Stimulated activated CD8-positive, alpha-beta memory T cell treated with anti-CD3 and anti-CD28 coated beads, Interleukin-12 subunit alpha, Interleukin-12 subunit beta, amount 100 ng/mL, for 24 hours (primary cell): ENCODE data around the gene CNN2.

Source experiments
- DNase-seq: peaks from one replicate; pipeline ENCODE4 v3.0.0-alpha.2; 2020; ENCODE audit errors: extremely low read depth

CNN2 gene

GRCh38 chr19:1025960-1026782, at the start of gene CNN2:
Gene CNN2, plus strand, starts transcription at chr19:1026608. Its CDS starts 54 bp downstream, at chr19:1026662.
- no peak for DNase-seq

GRCh38 chr19:977058-977464, 49.3 kb upstream of the CNN2 start:
- DNase-seq: no peak

DNA sequence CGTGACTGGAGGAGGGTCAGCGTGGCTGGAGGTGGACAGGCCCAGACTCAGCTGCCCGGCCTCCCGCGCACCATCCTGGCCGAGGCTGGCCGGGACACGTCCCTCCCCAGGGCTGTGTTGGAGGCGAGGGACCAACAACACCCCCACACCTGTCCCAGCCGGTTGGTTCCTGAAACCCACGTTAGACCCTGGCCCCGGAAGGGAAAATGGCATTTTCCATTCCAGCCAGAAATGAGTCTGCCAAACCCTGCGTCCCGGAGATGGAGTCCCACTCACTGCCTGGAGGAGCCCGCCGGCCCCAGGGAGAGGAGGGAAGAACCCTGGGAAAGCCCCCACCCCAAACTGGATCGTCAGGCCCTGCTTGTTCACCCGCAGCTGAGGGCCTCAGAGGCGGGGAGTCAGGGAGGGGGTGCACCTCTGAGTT, 47.1 kb upstream of the CNN2 start:
- DNase-seq: no peak

- no peak for DNase-seq
These were observed 46.0 kb upstream of the CNN2 start for GRCh38 chr19:980133-980998.

GRCh38 chr19:982567-983170, 43.7 kb upstream of the CNN2 start:
- DNase-seq: peak; percentile 47

- DNase-seq: peak; percentile 77
These were observed 42.0 kb upstream of the CNN2 start, which contains the start of gene WDR18 for GRCh38 chr19:984165-984967. Gene WDR18, plus strand, starts transcription at chr19:984345. Its CDS starts 9 bp downstream, at chr19:984354.

DNA sequence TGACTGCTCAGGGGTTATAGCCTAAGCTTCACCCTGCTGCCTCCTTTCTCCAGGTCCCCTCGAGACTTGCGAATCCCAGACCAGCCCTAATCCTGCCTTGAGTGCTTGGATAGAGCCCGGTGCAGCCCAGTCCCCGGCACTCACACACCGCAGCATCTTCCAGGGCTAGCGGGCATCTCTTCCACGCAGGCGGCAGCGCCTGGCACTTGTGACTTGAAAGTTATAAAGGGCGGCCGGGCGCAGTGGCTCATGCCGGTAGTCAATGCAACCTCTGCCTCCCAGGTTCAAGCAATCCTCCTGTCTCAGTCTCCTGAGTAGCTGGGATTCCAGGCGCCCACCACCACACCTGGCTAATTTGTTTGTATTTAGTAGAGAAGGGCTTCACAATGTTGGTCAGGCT, 40.3 kb upstream of the CNN2 start:
- DNase-seq: no peak

GRCh38 chr19:988081-988480, 38.3 kb upstream of the CNN2 start:
- DNase-seq: no peak

DNA sequence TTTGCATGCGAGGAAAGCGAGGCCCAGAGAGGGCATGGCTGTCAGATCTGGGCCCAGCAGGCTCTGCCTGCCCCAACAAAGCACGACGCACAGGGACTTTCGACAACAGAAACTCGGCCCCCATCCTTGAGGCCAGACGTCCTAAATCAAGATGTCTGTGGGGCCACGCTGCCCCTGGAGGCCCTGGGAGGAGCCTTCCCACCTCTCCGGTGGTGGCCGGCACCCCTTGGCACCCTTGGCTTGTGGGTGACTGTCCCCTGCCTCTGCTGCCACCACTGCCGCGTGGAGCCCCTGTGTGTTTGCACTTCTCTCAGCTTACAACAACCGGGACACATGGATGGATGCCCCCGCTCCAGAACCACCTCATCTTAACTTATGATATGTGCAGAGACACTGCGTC, 37.9 kb upstream of the CNN2 start:
- no peak for DNase-seq

- no peak for DNase-seq
These were observed 36.9 kb upstream of the CNN2 start for GRCh38 chr19:989381-990081.

DNA sequence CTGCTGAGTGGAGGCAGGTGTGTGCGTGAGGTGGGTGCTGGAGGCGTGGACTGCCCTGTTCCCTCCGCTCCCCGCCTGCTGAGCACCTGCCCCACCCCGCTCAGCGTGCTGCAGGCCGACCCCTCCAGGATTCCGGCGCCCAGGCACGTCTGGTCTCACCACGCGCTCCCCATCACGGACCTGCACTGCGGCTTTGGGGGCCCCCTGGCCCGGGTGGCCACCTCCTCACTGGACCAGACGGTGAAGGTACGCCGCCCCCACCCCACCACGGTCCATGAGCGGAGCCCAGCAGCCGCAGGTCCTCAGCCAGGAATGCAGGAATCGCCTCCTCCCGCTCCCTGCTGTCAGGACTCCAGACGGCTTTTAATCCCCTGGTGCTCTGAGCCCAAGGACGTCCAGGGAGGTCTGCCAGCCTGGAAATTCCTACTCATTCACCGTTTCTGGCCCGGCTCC, 36.3 kb upstream of the CNN2 start:
- DNase-seq: no peak

DNA sequence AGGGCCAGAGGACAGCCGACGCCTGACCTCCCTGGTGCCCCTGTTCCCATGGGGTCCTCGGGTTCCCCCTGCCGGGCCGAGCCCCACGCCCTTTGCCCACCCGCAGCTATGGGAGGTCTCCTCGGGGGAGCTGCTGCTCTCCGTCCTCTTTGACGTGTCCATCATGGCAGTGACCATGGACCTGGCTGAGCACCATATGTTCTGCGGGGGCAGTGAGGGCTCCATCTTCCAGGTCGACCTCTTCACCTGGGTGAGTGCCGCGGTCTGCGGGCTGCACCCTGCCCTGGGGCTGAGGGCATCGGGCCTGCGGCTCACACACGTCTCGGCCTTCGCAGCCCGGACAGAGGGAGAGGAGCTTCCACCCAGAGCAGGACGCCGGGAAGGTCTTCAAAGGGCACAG, 35.7 kb upstream of the CNN2 start:
- DNase-seq: no peak

DNA sequence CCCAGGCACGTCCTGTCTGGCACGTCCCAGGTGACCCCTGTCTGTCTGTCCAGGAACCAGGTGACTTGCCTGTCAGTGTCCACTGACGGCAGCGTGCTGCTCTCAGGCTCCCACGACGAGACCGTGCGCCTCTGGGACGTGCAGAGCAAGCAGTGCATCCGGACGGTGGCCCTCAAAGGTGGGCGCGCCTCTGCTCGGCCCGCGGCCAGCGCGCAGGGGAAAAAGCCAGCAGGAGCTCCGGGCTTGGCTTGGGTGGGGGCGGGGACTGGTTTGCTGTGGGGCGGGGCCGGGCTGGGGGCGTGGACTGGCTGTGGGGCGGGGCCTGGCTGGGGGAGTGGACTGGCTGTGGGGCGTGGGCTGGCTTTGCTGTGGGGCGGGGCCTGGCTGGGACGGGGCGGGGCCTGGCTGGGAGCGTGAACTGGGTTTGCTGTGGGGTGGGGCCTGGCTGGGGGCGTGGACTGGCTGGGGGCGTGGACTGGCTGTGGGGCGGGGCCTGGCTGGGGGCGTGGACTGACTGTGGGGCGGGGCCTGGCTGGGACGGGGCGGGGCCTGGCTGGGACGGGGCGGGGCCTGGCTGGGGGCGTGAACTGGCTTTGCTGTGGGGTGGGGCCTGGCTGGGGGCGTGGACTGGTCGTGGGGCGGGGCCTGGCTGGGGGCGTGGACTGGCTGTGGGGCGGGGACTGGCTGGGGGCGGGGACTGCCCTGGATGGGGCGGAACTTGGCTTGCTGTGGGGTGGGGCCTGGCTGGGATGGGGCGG, 35.1 kb upstream of the CNN2 start:
- DNase-seq: no peak

GRCh38 chr19:991932-992669, 34.3 kb upstream of the CNN2 start:
- DNase-seq: no peak

DNA sequence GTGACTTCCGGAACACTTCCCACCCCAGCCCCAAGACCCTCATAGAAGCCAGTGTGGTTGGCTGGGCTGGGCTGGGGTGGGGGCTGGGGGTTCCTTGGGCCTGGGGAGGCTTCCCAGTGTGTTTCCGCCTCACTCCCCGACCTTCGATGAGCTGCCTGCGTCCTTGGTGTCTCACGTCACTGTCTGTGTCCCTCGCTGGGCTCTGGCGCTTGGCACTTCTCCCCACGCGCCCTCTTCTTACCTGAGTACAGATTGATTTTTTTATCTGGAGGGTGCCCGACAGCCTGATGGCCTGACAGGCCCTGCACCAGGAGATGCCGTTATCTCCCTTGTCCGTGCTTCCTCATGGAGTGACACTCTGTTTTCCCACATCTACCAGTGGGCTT, 33.7 kb upstream of the CNN2 start:
- no peak for DNase-seq

DNA sequence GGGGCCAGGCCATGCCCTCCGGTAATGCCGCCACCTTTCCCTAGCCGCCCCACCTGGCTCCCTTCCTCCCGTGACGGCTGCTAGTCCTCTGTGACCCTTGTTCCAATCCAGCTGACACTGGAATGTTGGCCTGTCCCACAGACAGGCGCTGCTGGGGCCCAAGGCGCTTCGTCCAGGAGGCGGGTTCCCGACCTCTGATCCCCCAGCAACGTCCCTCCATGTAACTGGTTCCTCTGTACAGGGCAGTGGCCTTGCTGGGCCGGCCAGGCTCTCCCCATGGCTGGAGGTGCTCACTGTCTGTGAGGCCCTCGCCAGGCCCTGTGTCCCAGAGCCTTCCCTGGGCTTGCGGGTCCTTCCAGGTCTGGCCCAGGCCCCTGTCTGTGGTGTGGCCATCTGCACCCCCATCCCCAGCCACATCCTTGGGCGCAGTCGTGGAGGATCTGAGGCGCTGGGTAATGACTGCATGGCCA, 33.0 kb upstream of the CNN2 start:
- no peak for DNase-seq

DNA sequence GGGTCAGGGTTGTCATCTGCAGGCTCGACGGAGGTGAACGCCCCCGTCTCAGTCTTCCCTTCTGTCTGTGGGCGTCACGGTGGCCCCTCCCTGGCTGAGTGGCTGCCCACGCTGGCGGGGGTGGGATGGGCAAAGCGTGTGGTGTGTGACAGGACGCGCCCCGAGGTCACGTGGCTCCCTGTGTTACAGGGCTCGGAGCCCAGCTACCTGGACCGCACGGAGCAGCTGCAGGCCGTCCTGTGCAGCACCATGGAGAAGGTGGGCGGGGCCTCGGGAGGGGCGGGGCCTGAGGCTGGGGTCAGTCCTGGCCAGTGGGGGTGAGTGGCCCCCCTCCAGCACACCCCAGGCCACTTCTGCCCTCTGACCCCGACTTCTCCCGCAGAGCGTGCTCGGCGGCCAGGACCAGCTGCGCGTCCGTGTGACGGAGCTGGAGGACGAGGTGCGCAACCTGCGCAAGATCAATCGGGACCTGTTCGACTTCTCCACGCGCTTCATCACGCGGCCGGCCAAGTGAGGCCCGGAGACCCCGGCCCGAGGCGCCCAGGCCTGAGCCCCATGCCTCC, 32.5 kb upstream of the CNN2 start:
- no peak for DNase-seq

DNA sequence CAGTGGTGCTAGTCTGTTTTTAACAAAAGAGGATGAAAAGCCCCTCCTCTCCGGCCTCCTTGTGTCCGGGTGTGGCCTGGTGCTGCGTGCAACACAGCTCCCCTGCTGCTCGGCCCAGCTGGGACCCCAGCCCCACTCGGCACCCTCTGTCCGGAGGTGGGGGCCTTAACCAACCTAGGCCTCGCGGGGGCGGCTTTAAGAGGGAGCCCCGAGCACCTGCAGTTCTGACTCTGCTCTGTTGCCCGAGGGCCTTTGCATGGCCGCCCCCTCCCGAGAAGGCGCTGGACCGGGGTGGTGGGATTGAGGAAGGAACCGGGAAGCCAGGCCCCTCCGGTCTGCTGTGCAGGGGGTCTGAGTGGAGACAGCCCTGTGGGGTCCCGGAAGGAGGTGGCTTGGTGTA, 31.9 kb upstream of the CNN2 start:
- DNase-seq: no peak
